ENCODE results near the gene TBC1D22A. TPM values are rescaled to one million over a fixed set of nuclear protein-coding genes. Genes with fewer than 3 reads are reported as not detected.

Gene TBC1D22A
- total RNA-seq, 1 experiment from 2014 or later, result 20.9 TPM

DNA sequence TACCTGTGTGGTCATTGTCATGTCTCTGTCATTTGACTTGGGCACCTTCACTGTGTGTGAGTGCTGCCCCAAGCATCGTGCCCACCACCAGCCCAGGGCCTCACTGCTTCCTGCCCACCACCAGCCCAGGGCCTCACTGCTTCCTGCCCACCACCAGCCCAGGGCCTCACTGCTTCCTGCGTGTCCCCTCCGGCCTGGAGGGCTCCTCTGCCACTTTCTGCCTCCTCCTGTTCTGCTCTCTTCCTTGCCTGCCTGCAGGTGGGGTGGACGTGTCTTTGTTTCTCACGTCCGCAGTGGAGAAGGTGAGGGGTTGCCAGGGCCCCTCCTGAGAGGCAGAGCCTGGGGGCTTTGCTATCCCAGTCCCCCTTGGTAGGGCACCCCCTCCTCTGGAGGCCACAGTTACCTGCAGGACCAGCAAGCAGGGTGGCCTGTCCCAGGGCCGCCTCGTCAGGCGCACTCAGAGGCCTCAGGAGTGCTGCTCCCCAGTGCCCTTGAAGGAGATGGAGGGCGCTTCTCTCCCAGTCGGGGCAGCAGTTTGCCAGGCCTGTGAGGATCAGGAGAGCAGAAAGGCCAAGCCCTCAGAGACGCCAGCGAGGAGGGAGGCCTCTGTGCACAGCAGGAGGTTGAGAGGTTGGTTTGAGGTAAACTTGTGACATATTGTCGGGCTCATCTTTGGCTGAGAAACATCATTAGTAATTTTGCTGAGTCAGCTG lies 290.7 kb downstream of the TBC1D22A start:
- Histone ChIP-seq H3K79me2 (ENCODE audit: insufficient read depth, low read length) (no peaks in the 10 kb centered on the region), H3K9me3 (ENCODE audit: control insufficient read depth in 1 of 2, insufficient read depth in 1 of 2, low read depth in 1 of 2, low read length in 2 of 2) (no peaks in the 10 kb centered on the region), H3K4me2 (ENCODE audit: low read length) (no peak overlapping the region), H3K4me3 (replicated peaks in 1 of 2; ENCODE audit: low read depth in 1 of 2, low read length in 2 of 2) (no peak overlapping the region), H3K27me3 (ENCODE audit: insufficient read depth, low read length) (no peaks in the 10 kb centered on the region), H4K20me1 (ENCODE audit: insufficient read depth) (no peaks in the 10 kb centered on the region), H3K4me1 (ENCODE audit: control insufficient read depth in 1 of 2, insufficient read depth in 2 of 2, low read length in 2 of 2) (no peaks in the 10 kb centered on the region), H3K9ac (ENCODE audit: low read length) (no peak overlapping the region), H3K27ac (ENCODE audit: low read depth, low read length) (no peak overlapping the region), H2AFZ (ENCODE audit: low read depth, low read length, poor library complexity, severe bottlenecking) (no peak overlapping the region), H3K9me2 (ENCODE audit: insufficient read depth) (no peaks in the 10 kb centered on the region), H3K36me3 (ENCODE audit: control insufficient read depth in 1 of 2, insufficient read depth in 2 of 2, low read length in 2 of 2) (no peaks in the 10 kb centered on the region)
- no TSS peak for BruUV-seq (replicated peaks)
- RAD21 ChIA-PET (ENCODE audit: low non-redundant PET in 1 of 2, low total read pairs in 2 of 2, uncharacterized antibody in 2 of 2, unreplicated experiment in 2 of 2), result no interaction called here
- POLR2A ChIA-PET, result no interaction called here
- no peak for ATAC-seq
- DNase-seq (ENCODE audit: low read depth, low spot score), result no peak
- intact Hi-C loops (cut with micrococcal nuclease), result no loop called here
- TF ChIP-seq SIN3A (IDR thresholded peaks at IDR 0.05; ENCODE audit: low read depth) (no peak), ZNF274 (IDR thresholded peaks at IDR 0.05; ENCODE audit: low read depth, low read length) (no peak), TCF7L2 (IDR thresholded peaks at IDR 0.05; ENCODE audit: borderline replicate concordance, extremely low read depth, insufficient read depth, insufficient read length) (no peak), CBX3 (IDR thresholded peaks at IDR 0.05; ENCODE audit: low read depth) (no peak)
- TF ChIP-seq, protein P1, sequence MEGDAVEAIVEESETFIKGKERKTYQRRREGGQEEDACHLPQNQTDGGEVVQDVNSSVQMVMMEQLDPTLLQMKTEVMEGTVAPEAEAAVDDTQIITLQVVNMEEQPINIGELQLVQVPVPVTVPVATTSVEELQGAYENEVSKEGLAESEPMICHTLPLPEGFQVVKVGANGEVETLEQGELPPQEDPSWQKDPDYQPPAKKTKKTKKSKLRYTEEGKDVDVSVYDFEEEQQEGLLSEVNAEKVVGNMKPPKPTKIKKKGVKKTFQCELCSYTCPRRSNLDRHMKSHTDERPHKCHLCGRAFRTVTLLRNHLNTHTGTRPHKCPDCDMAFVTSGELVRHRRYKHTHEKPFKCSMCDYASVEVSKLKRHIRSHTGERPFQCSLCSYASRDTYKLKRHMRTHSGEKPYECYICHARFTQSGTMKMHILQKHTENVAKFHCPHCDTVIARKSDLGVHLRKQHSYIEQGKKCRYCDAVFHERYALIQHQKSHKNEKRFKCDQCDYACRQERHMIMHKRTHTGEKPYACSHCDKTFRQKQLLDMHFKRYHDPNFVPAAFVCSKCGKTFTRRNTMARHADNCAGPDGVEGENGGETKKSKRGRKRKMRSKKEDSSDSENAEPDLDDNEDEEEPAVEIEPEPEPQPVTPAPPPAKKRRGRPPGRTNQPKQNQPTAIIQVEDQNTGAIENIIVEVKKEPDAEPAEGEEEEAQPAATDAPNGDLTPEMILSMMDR (IDR thresholded peaks at IDR 0.05 in 2 of 3, conservative IDR thresholded peaks at IDR 0.05 in 1 of 3; ENCODE audit: borderline replicate concordance in 1 of 3, insufficient read depth in 1 of 3, low read depth in 2 of 3, low read length in 2 of 3), result no peak
- CTCF ChIA-PET, result no interaction called here

DNA sequence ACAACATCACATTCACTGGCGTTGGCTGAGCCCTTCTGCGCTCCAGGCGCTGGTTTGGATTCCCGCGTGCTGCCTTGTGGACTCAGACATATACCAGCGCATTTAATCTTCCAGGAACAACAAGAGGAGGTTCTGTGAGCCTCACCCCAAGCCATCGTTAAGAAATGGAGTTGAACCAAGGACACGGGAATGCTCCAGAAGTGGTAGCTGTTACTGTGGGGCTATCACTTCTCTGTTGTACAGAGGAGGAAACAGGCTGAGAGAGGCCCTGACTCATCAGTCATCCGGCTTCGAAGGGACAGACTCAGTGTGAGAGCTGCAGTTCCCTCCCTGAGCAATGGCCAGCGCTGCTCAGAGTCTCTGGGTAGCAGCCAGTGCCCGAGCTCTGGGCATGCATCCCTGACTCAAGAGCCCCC lies 291.3 kb downstream of the TBC1D22A start:
- H3K4me1 ChIP-seq (ENCODE audit: control insufficient read depth in 1 of 2, insufficient read depth in 2 of 2, low read length in 2 of 2), result no peaks in the 10 kb centered on the region
- ChIA-PET POLR2A (no interaction called here), RAD21 (ENCODE audit: low non-redundant PET in 1 of 2, low total read pairs in 2 of 2, uncharacterized antibody in 2 of 2, unreplicated experiment in 2 of 2) (no interaction called here), CTCF (no interaction called here)
- no peaks in the 10 kb centered on the region for H3K9me2 ChIP-seq (ENCODE audit: insufficient read depth)
- no peak overlapping the region for H3K27ac ChIP-seq (ENCODE audit: low read depth, low read length)
- intact Hi-C loops (cut with micrococcal nuclease), result no loop called here
- H3K79me2 ChIP-seq (ENCODE audit: insufficient read depth, low read length), result no peaks in the 10 kb centered on the region
- no peak overlapping the region for H2AFZ ChIP-seq (ENCODE audit: low read depth, low read length, poor library complexity, severe bottlenecking)
- no peaks in the 10 kb centered on the region for H3K9me3 ChIP-seq (ENCODE audit: control insufficient read depth in 1 of 2, insufficient read depth in 1 of 2, low read depth in 1 of 2, low read length in 2 of 2)
- no peaks in the 10 kb centered on the region for H4K20me1 ChIP-seq (ENCODE audit: insufficient read depth)
- BruUV-seq (replicated peaks), result no TSS peak
- H3K36me3 ChIP-seq (ENCODE audit: control insufficient read depth in 1 of 2, insufficient read depth in 2 of 2, low read length in 2 of 2), result no peaks in the 10 kb centered on the region
- no peak overlapping the region for H3K9ac ChIP-seq (ENCODE audit: low read length)
- DNase-seq (ENCODE audit: low read depth, low spot score), result no peak
- no peak overlapping the region for H3K4me3 ChIP-seq (replicated peaks in 1 of 2; ENCODE audit: low read depth in 1 of 2, low read length in 2 of 2)
- H3K4me2 ChIP-seq (ENCODE audit: low read length), result no peak overlapping the region
- no peaks in the 10 kb centered on the region for H3K27me3 ChIP-seq (ENCODE audit: insufficient read depth, low read length)
- ATAC-seq, result no peak
- no peak for TF ChIP-seq EZH2 (IDR thresholded peaks at IDR 0.05)
- TF ChIP-seq SIN3A (IDR thresholded peaks at IDR 0.05; ENCODE audit: low read depth), result no peak
- no peak for TF ChIP-seq ZNF274 (IDR thresholded peaks at IDR 0.05; ENCODE audit: low read depth, low read length)
- no peak for TF ChIP-seq ELF1 (IDR thresholded peaks at IDR 0.05; ENCODE audit: borderline replicate concordance, low read depth)
- TF ChIP-seq, protein P2, sequence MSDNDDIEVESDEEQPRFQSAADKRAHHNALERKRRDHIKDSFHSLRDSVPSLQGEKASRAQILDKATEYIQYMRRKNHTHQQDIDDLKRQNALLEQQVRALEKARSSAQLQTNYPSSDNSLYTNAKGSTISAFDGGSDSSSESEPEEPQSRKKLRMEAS (IDR thresholded peaks at IDR 0.05), result no peak
- no peak for TF ChIP-seq FOSL1 (IDR thresholded peaks at IDR 0.05; ENCODE audit: low read depth)
- TF ChIP-seq CBX3 (IDR thresholded peaks at IDR 0.05; ENCODE audit: low read depth), result no peak
- TF ChIP-seq, protein P3, sequence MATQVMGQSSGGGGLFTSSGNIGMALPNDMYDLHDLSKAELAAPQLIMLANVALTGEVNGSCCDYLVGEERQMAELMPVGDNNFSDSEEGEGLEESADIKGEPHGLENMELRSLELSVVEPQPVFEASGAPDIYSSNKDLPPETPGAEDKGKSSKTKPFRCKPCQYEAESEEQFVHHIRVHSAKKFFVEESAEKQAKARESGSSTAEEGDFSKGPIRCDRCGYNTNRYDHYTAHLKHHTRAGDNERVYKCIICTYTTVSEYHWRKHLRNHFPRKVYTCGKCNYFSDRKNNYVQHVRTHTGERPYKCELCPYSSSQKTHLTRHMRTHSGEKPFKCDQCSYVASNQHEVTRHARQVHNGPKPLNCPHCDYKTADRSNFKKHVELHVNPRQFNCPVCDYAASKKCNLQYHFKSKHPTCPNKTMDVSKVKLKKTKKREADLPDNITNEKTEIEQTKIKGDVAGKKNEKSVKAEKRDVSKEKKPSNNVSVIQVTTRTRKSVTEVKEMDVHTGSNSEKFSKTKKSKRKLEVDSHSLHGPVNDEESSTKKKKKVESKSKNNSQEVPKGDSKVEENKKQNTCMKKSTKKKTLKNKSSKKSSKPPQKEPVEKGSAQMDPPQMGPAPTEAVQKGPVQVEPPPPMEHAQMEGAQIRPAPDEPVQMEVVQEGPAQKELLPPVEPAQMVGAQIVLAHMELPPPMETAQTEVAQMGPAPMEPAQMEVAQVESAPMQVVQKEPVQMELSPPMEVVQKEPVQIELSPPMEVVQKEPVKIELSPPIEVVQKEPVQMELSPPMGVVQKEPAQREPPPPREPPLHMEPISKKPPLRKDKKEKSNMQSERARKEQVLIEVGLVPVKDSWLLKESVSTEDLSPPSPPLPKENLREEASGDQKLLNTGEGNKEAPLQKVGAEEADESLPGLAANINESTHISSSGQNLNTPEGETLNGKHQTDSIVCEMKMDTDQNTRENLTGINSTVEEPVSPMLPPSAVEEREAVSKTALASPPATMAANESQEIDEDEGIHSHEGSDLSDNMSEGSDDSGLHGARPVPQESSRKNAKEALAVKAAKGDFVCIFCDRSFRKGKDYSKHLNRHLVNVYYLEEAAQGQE (IDR thresholded peaks at IDR 0.05; ENCODE audit: low read depth), result no peak
- TF ChIP-seq POLR2AphosphoS5 (IDR thresholded peaks at IDR 0.05; ENCODE audit: low read depth, low read length), result no peak
- TF ChIP-seq SRF (IDR thresholded peaks at IDR 0.05; ENCODE audit: low read depth), result no peak
- no peak for TF ChIP-seq SP1 (IDR thresholded peaks at IDR 0.05; ENCODE audit: low read depth)
